ENCODE data around the gene ANP32D. TPM values are rescaled to one million over a fixed set of nuclear protein-coding genes. Genes with fewer than 3 reads are reported as not detected.

ANP32D gene
- not detected in 2 replicates for total RNA-seq

GRCh38 chr12:48472259-48472658, at the start of gene ANP32D:
TSS of gene ANP32D (plus strand) at chr12:48472559. CDS start at chr12:48472665, 106 bp downstream.

DNA sequence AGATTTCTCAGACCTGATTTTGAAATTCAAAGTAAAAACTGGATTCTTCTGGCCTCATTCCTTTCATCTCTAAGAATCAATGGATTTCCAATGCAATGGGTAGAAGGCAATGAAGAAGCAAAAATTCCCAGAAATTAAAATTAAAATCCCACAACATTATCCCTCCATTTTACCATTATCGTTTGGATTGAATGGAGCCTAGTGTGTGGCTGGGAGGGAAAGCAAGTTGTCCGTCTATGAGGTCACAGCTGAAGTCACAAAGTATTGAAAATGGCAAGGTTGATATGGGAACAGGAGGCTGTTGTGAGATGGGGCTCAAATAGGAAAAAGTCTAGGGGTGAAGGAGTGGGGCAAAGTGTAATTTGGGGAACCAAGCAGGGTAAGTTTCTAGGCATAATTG, 9.8 kb downstream of the ANP32D start, which contains the start of gene C12orf54:
Gene C12orf54 (plus strand): TSS at position 301 of the 400 bp plus-strand sequence. CDS start 799 bp downstream, outside the sequence.

Other genes starting within 250 kb of the ANP32D start
- 11.8 and 12.2 TPM in 2 replicates for gene ZNF641, start 121.6 kb upstream of the ANP32D start, total RNA-seq
- not detected in 2 replicates for gene C12orf54, start 9.9 kb downstream of the ANP32D start, total RNA-seq
- gene OR8S1, start 53.1 kb downstream of the ANP32D start, total RNA-seq = not detected in 2 replicates
- not detected in 2 replicates for gene LALBA, start 97.5 kb downstream of the ANP32D start, total RNA-seq
- gene KANSL2, start 209.7 kb downstream of the ANP32D start, total RNA-seq = 28.3 and 33.4 TPM in 2 replicates
- 25.7 and 27.6 TPM in 2 replicates for gene CCNT1, start 244.1 kb downstream of the ANP32D start, total RNA-seq